ENCODE data around the gene DCUN1D1.

DCUN1D1 gene

DNA sequence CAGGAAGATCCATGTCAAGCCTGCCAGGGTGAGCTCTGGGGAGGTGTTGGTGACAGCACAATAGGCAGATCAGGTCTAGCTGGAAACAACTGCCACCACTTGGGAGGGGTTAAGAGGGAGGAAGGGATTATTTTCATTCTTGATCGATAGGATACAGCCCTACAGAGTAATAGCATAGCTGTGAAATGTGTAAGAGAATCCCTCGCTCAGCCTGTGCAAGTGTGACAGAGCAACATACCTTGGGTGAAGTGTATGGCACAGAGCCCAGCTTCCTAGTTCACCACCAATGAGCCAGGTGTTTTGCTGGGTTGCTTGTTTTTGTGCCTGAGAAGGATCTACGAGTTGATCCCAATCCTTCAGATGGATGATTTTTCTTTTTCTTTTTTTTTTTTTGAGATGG, 9.2 kb upstream of the DCUN1D1 start:
- no peak for DNase-seq (ENCODE audit: extremely low spot score)
- TF ChIP-seq, protein P1, sequence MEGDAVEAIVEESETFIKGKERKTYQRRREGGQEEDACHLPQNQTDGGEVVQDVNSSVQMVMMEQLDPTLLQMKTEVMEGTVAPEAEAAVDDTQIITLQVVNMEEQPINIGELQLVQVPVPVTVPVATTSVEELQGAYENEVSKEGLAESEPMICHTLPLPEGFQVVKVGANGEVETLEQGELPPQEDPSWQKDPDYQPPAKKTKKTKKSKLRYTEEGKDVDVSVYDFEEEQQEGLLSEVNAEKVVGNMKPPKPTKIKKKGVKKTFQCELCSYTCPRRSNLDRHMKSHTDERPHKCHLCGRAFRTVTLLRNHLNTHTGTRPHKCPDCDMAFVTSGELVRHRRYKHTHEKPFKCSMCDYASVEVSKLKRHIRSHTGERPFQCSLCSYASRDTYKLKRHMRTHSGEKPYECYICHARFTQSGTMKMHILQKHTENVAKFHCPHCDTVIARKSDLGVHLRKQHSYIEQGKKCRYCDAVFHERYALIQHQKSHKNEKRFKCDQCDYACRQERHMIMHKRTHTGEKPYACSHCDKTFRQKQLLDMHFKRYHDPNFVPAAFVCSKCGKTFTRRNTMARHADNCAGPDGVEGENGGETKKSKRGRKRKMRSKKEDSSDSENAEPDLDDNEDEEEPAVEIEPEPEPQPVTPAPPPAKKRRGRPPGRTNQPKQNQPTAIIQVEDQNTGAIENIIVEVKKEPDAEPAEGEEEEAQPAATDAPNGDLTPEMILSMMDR (IDR thresholded peaks at IDR 0.05; ENCODE audit: control extremely low read depth, extremely low read depth, low read depth, missing control alignments): no peak
- CTCF ChIA-PET: interaction anchor here (0.8 to 1.6 kb wide), 3 partner anchors 9 to 60 kb away, joined by 3 read pairs; partner anchors contain the start of gene DCUN1D1
- POLR2A ChIA-PET: no interaction called here

DNA sequence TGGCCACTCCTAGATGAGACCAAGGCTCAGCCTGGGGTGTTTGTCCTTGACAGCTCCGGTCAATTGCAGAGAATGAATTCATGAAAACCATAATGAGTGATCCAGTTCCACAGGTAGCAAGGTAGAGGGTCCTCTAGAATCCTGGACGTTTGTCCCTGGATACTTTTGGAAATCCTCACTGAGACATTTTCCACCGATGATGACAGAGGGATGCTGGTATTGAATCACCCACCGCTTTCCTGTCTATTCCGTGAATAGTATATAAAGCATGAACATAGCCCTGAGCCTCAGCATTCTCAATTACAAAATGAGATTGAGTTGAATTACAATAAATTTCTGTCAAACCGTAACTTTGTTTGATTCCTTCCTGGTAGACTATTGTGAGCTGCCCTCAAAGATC, 5.7 kb upstream of the DCUN1D1 start:
- ChIA-PET CTCF (no interaction called here), POLR2A (no interaction called here)
- TF ChIP-seq, protein P1 (IDR thresholded peaks at IDR 0.05; ENCODE audit: control extremely low read depth, extremely low read depth, low read depth, missing control alignments): no peak
- DNase-seq (ENCODE audit: extremely low spot score): no peak

DNA sequence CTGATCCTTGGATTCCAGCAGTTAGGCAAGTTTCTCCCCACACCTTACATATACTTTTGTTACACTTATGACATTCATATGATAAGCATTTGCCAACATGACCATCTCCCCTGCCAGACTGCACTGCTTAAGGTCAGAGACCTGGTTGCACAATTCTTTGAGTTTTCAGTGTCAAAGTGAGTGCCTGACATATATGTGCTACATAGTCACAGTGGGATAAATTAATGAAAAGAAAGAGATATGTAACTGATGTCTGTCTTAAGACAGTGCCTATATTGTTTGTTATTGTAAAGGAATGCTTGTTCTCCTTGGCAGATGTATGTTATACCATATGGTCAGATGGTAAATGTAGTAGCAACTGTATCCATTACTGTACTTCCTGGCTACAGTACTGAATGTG, 3.5 kb upstream of the DCUN1D1 start:
- ChIA-PET CTCF (no interaction called here), POLR2A (interaction anchor here (0.5 kb wide), 1 partner anchor 70 kb away, joined by 3 read pairs; no protein-coding TSS in a partner anchor)
- no peak for DNase-seq (ENCODE audit: extremely low spot score)
- TF ChIP-seq, protein P1 (IDR thresholded peaks at IDR 0.05; ENCODE audit: control extremely low read depth, extremely low read depth, low read depth, missing control alignments): no peak

DNA sequence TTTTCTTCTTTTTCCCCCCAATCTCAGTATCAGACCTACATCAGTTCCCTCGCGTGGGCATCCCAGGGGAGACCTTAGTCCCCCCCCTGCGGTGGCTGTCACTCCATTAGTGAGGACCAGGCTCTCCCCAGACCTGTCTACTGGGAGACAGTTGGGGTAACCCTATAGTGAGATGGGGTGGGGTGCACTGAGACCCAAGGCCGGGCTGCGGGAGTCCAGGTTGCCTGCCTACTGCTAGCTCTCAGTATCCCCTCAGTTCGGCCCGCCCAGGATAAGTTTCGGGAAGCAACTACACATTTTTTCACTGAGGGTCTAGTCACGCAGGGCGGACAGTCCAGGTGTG, 671 bp upstream of the DCUN1D1 start:
- ChIA-PET CTCF (interaction anchor here (0.9 to 1.3 kb wide), 5 partner anchors 8 to 20 kb away, joined by 3 to 4 read pairs (median 3); no protein-coding TSS in a partner anchor), POLR2A (no interaction called here)
- TF ChIP-seq, protein P1 (IDR thresholded peaks at IDR 0.05; ENCODE audit: control extremely low read depth, extremely low read depth, low read depth, missing control alignments): no peak
- DNase-seq (ENCODE audit: extremely low spot score): no peak

DNA sequence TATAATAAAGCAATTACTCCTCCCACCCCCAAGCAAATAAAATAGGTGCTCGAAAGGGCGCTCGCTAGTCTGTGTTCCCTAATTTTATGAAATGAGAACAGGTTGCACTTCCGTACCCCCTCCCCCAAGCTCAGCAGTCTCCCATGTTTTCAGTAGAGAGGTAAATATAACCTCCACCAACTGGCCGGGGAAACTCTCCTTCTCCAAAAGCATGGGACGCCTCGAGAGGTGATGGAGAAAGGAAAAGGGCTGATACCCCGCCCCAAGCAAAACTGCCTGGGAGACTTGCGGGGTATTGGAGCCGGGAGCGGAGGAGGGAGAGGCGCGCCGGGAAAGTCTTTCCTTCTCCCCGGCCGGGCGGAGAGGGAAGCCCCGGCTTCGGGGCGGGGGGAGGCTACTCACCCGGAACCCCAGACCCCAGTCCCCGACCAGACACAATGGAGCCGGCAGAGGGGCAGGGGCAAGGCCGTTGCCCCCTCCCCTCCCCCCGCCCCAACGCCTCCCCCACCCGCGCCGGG, 605 bp downstream of the DCUN1D1 start:
- TF ChIP-seq, protein P1 (IDR thresholded peaks at IDR 0.05; ENCODE audit: control extremely low read depth, extremely low read depth, low read depth, missing control alignments): no peak
- CTCF ChIA-PET: interaction anchor here (2.0 kb wide), 1 partner anchor 10 kb away, joined by 10 read pairs; no protein-coding TSS in a partner anchor
- DNase-seq (ENCODE audit: extremely low spot score): no peak
- POLR2A ChIA-PET: interaction anchor here (0.6 kb wide), 1 partner anchor 70 kb away, joined by 3 read pairs; no protein-coding TSS in a partner anchor

DNA sequence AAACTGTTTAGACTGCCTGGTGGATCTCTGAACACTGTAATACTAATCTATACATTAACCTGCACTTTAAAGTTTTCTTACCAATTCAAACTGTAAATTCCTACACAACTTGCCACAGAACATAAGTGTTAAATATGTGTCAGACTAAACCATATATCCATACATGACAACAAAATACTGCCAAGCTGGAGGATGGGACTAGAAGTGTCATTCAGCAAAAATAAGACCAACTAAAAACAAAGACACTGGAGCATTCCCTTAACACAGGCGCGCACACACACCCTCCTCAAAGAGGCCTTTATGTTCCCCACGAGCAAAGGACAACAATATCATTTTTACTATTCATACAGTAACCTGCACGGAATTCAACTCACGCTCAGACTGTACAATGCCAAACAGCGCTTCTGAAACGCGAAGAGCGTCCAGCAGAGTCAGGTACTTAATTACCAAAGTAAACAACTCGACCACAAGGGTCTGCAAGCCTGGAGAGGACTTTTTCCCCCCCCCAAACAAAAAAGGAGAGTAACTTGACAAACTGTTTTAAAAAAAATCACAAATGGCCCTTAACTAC, 1.1 kb downstream of the DCUN1D1 start:
- TF ChIP-seq, protein P1 (IDR thresholded peaks at IDR 0.05; ENCODE audit: control extremely low read depth, extremely low read depth, low read depth, missing control alignments): no peak
- ChIA-PET POLR2A (interaction anchor here (0.6 kb wide), 1 partner anchor 1273 kb away, joined by 6 read pairs; no protein-coding TSS in a partner anchor), CTCF (interaction anchor here (0.8 to 2.0 kb wide), 4 partner anchors 9 to 66 kb away, joined by 3 to 10 read pairs (median 3); no protein-coding TSS in a partner anchor)
- no peak for DNase-seq (ENCODE audit: extremely low spot score)
